ENCODE data around the gene LUC7L. TPM values are rescaled to one million over a fixed set of nuclear protein-coding genes. Genes with fewer than 3 reads are reported as not detected.
"Not testable (repeated sequence)": the region's sequence is repeated elsewhere in the genome, so short reads cannot be mapped to it uniquely, and the experiment has no call there.

Gene LUC7L
- total RNA-seq, 6 experiments from 2014 or later, result 35.8 to 47.5 (median 41.7) TPM

DNA sequence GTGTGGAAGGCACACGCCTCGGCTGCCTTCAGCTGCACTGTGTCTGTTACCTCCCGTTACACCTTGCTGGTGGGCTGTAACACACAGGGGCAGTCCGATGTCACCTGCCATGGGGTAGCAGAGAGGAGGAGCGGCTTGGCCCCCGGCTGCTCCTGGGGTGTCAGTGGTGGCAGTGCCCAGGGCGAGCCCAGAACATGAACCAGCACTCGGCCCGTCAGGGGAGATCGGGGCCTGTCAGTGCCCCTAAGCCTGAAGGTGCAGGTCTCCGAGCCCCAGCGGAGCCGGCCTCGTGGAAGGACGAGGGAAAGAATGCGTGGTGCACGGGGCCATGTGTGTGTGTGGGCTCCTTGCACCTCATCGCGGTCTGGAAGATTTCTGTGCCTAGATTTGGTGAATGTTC lies 31.1 kb upstream of the LUC7L start:
- no peak overlapping the region for H3K27ac Mint-ChIP-seq
- H3K27me3 Mint-ChIP-seq (ENCODE audit: insufficient read depth), result no peaks in the 10 kb centered on the region
- DNase-seq, result no peak
- no peaks in the 10 kb centered on the region for H3K4me1 Mint-ChIP-seq (ENCODE audit: low read depth)
- H3K9me3 Mint-ChIP-seq, result no peaks in the 10 kb centered on the region
- H3K36me3 Mint-ChIP-seq (ENCODE audit: low read depth), result peaks cover 6% of the 10 kb centered on the region
- no peak overlapping the region for H3K4me3 Mint-ChIP-seq
- TF ChIP-seq, protein P1, sequence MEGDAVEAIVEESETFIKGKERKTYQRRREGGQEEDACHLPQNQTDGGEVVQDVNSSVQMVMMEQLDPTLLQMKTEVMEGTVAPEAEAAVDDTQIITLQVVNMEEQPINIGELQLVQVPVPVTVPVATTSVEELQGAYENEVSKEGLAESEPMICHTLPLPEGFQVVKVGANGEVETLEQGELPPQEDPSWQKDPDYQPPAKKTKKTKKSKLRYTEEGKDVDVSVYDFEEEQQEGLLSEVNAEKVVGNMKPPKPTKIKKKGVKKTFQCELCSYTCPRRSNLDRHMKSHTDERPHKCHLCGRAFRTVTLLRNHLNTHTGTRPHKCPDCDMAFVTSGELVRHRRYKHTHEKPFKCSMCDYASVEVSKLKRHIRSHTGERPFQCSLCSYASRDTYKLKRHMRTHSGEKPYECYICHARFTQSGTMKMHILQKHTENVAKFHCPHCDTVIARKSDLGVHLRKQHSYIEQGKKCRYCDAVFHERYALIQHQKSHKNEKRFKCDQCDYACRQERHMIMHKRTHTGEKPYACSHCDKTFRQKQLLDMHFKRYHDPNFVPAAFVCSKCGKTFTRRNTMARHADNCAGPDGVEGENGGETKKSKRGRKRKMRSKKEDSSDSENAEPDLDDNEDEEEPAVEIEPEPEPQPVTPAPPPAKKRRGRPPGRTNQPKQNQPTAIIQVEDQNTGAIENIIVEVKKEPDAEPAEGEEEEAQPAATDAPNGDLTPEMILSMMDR (IDR thresholded peaks at IDR 0.05), result no peak

DNA sequence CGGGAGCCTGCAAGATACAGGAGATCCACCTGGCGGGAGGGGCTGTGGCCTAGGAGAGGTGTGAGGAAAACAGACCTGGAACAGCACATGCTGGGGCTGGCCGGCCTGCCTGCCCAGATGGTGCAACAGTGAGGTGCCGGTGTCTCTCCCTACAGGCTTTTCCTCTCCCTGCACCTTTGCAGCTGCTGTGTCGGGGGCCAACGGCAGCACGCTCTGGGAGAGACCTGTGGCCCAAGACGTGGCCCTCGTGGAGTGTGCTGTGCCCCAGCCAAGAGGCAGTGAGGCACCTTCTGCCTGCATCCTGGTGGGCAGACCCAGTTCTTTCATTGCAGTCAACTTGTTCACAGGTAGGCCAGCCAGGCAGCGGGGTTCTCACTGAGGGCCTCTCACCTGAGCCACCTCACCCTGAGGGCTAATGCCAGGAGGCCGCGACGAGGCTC lies 30.6 kb upstream of the LUC7L start:
- H3K4me1 Mint-ChIP-seq (ENCODE audit: low read depth), result no peaks in the 10 kb centered on the region
- no peak for DNase-seq
- H3K4me3 Mint-ChIP-seq, result no peak overlapping the region
- no peaks in the 10 kb centered on the region for H3K27me3 Mint-ChIP-seq (ENCODE audit: insufficient read depth)
- TF ChIP-seq, protein P1 (IDR thresholded peaks at IDR 0.05), result no peak
- peaks cover 6% of the 10 kb centered on the region for H3K36me3 Mint-ChIP-seq (ENCODE audit: low read depth)
- no peak overlapping the region for H3K27ac Mint-ChIP-seq
- H3K9me3 Mint-ChIP-seq, result no peaks in the 10 kb centered on the region

DNA sequence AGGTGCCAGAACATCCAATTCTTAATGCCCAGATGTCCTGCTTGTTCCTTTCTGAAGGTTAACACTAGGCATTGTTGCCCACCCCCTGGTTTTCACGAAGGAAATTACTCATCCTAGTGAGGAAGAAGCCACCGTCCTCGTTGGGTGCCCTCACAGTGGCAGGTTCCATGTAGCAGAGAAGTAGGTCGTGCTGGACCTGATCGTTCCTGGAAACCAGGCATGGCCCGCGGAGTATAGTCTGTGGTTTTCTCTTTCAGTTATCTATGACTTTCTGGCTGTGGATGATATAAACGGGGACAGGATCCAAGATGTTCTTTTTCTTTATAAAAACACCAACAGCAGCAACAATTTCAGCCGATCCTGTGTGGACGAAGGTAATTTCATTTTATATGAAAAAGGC lies 30.0 kb upstream of the LUC7L start:
- H3K4me1 Mint-ChIP-seq (ENCODE audit: low read depth), result no peaks in the 10 kb centered on the region
- H3K27me3 Mint-ChIP-seq (ENCODE audit: insufficient read depth), result no peaks in the 10 kb centered on the region
- H3K27ac Mint-ChIP-seq, result no peak overlapping the region
- peaks cover 6% of the 10 kb centered on the region for H3K36me3 Mint-ChIP-seq (ENCODE audit: low read depth)
- H3K9me3 Mint-ChIP-seq, result no peaks in the 10 kb centered on the region
- no peak overlapping the region for H3K4me3 Mint-ChIP-seq
- TF ChIP-seq, protein P1 (IDR thresholded peaks at IDR 0.05), result no peak
- DNase-seq, result no peak

DNA sequence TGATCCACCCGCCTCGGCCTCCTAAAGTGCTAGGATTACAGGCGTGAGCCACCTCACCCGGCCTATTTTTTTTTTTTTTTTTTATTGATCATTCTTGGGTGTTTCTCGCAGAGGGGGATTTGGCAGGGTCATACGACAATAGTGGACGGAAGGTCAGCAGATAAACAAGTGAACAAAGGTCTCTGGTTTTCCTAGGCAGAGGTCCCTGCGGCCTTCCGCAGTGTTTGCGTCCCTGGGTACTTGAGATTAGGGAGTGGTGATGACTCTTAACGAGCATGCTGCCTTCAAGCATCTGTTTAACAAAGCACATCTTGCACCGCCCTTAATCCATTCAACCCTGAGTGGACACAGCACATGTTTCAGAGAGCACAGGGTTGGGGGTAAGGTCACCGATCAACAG lies 28.8 kb upstream of the LUC7L start:
- H3K27me3 Mint-ChIP-seq (ENCODE audit: insufficient read depth); H3K4me1 Mint-ChIP-seq (ENCODE audit: low read depth); H3K4me3 Mint-ChIP-seq; H3K36me3 Mint-ChIP-seq (ENCODE audit: low read depth); DNase-seq; H3K9me3 Mint-ChIP-seq; H3K27ac Mint-ChIP-seq: not testable (repeated sequence)

DNA sequence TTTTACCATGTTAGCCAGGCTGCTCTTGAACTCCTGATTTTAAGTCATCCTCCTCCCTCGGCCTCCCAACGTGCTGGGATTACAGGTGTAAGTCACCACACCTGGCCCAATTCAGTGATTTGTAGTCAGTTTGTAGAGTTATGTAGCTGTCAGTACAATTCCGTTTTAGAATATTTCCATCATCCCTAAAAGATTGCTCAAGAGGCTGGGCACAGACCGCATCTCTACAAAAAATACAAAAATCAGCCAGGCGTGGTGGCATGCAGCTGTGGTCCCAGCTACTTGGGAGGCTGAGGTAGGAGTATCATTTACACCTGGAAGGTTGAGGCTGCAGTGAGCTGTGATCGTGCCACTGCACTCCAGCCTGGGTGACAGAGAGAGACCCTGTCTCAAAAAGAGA lies 25.9 kb upstream of the LUC7L start:
- TF ChIP-seq, protein P1 (IDR thresholded peaks at IDR 0.05), result no peak
- Mint-ChIP-seq H3K27me3 (ENCODE audit: insufficient read depth) (peaks cover 3% of the 10 kb centered on the region), H3K36me3 (ENCODE audit: low read depth) (peaks cover 11% of the 10 kb centered on the region), H3K9me3 (no peaks in the 10 kb centered on the region), H3K27ac (no peak overlapping the region), H3K4me3 (no peak overlapping the region), H3K4me1 (ENCODE audit: low read depth) (0 out of 2 replicates have a peak, but pooled peaks cover 5% of the 10 kb centered on the region)
- DNase-seq, result no peak

DNA sequence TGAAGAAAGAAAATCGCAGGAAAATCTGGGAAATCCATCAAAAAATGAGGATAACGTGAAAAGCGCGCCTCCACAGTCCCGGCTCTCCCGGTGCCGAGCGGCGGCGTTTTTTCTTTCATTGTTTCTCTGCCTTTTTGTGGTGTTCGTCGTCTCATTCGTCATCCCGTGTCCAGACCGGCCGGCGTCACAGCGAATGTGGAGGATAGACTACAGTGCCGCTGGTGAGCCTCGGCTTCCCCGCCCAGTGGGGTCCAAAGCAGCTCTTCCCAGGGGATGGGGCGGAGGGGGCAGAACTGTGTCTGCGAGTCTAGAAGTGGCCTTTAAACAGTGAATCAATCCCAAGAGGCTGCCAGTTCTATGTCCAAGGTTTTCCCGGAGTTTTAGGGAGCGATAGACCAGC lies 25.2 kb upstream of the LUC7L start:
- DNase-seq, result no peak
- H3K27me3 Mint-ChIP-seq (ENCODE audit: insufficient read depth), result peaks cover 3% of the 10 kb centered on the region

More for the DNA sequence above, 25.2 kb upstream of the LUC7L start:
- peaks cover 12% of the 10 kb centered on the region for H3K36me3 Mint-ChIP-seq (ENCODE audit: low read depth)
- no peak overlapping the region for H3K27ac Mint-ChIP-seq
- no peaks in the 10 kb centered on the region for H3K9me3 Mint-ChIP-seq
- H3K4me1 Mint-ChIP-seq (ENCODE audit: low read depth), result 0 out of 2 replicates have a peak, but pooled peaks cover 6% of the 10 kb centered on the region
- H3K4me3 Mint-ChIP-seq, result no peak overlapping the region
- TF ChIP-seq, protein P1 (IDR thresholded peaks at IDR 0.05), result no peak

Measured in HFFc6 (cell line).